GM23338 (cell line): ENCODE results near the gene ERN1. TPM values are rescaled to one million over a fixed set of nuclear protein-coding genes. Genes with fewer than 3 reads are reported as not detected.

Experiments
- ATAC-seq: fragments of 200-7000 bp; cut with Tn5 transposase; 3 replicates; pipeline ENCODE4 v1.9.1; 2020
- DNase-seq: peaks from one replicate; pipeline ENCODE4 v3.0.0-alpha.2; 2015; ENCODE audit warnings: low spot score
- H2AFZ ChIP-seq: fragments of 200-600 bp; sonication (generic); 2 replicates; pipeline ENCODE4 v1.8.0; 2016; ENCODE audit warnings: antibody characterized with exemption, mild to moderate bottlenecking, moderate library complexity
- H3F3A ChIP-seq: fragments of 200-600 bp; sonication (generic); replicated peaks from 2 replicates; pipeline ENCODE4 v1.8.0; 2017; ENCODE audit warnings: antibody characterized with exemption, mixed run types, low read depth
- H3K27ac ChIP-seq: fragments of 200-600 bp; sonication (generic); 2 replicates; pipeline ENCODE4 v1.6.1; 2016; ENCODE audit warnings: low read depth
- H3K27me3 ChIP-seq: fragments of 200-600 bp; sonication (generic); 2 replicates; pipeline ENCODE4 v1.8.0; 2016; ENCODE audit warnings: mild to moderate bottlenecking, mixed run types, moderate library complexity; ENCODE audit not compliant: insufficient read depth
- H3K36me3 ChIP-seq: fragments of 200-600 bp; sonication (generic); 2 replicates; pipeline ENCODE4 v1.8.0; 2016; ENCODE audit warnings: mild to moderate bottlenecking; ENCODE audit not compliant: insufficient read depth
- H3K4me1 ChIP-seq: fragments of 200-600 bp; sonication (generic); 2 replicates; pipeline ENCODE4 v1.8.0; 2016; ENCODE audit warnings: mild to moderate bottlenecking, moderate library complexity; ENCODE audit not compliant: insufficient read depth
- H3K4me2 ChIP-seq: fragments of 200-600 bp; sonication (generic); 2 replicates; pipeline ENCODE4 v1.7.1; 2017; ENCODE audit warnings: mixed run types
- H3K4me3 ChIP-seq: fragments of 200-600 bp; sonication (generic); 2 replicates; pipeline ENCODE4 v1.6.1; 2016; ENCODE audit warnings: mixed run types
- H3K79me2 ChIP-seq: fragments of 200-600 bp; sonication (generic); replicated peaks from 2 replicates; pipeline ENCODE4 v1.8.0; 2017; ENCODE audit warnings: mild to moderate bottlenecking; ENCODE audit not compliant: insufficient read depth
- H3K9me2 ChIP-seq: fragments of 200-600 bp; sonication (generic); 2 replicates; pipeline ENCODE4 v1.8.0; 2017; ENCODE audit not compliant: insufficient read depth
- H4K20me1 ChIP-seq: fragments of 200-600 bp; sonication (generic); replicated peaks from 2 replicates; pipeline ENCODE4 v1.8.0; 2017; ENCODE audit warnings: mild to moderate bottlenecking; ENCODE audit not compliant: insufficient read depth
- H3K27ac Mint-ChIP-seq: 2 replicates; pipeline ENCODE4 v1.8.0; 2020; ENCODE audit warnings: inconsistent platforms, mild to moderate bottlenecking, moderate library complexity, mixed read lengths
- H3K27me3 Mint-ChIP-seq: 3 replicates; pipeline ENCODE4 v1.8.0; 2022; ENCODE audit warnings: low read depth, mild to moderate bottlenecking, moderate library complexity, mixed read lengths, inconsistent platforms; ENCODE audit not compliant: insufficient read depth, poor library complexity
- H3K36me3 Mint-ChIP-seq: 3 replicates; pipeline ENCODE4 v1.8.0; 2021; ENCODE audit warnings: low read depth, mild to moderate bottlenecking, inconsistent platforms, moderate library complexity, mixed read lengths
- H3K4me1 Mint-ChIP-seq: 3 replicates; pipeline ENCODE4 v1.8.0; 2020; ENCODE audit warnings: mild to moderate bottlenecking, inconsistent platforms, mixed read lengths
- H3K4me3 Mint-ChIP-seq: 3 replicates; pipeline ENCODE4 v1.8.0; 2021; ENCODE audit warnings: moderate library complexity, mild to moderate bottlenecking, inconsistent platforms, mixed read lengths
- H3K9me3 Mint-ChIP-seq: 3 replicates; pipeline ENCODE4 v1.8.0; 2020; ENCODE audit warnings: moderate library complexity, mild to moderate bottlenecking, inconsistent platforms, mixed read lengths
- CREB1 ChIP-seq: fragments of 250-450 bp; sonication (Bioruptor Pico); IDR thresholded peaks from 2 replicates; pipeline ENCODE4 v1.5.0; 2020; ENCODE audit warnings: low read depth, mild to moderate bottlenecking, moderate library complexity
- EZH2phosphoT487 ChIP-seq: fragments of 200-600 bp; sonication (generic); IDR thresholded peaks from one replicate; pipeline ENCODE4 v1.8.1; 2018; ENCODE audit warnings: antibody characterized with exemption; ENCODE audit not compliant: unreplicated experiment
- JUNB ChIP-seq: IDR thresholded peaks from one replicate; pipeline ENCODE4 v1.6.1; 2016; ENCODE audit warnings: antibody characterized with exemption; ENCODE audit not compliant: unreplicated experiment
- NANOG ChIP-seq: IDR thresholded peaks from 2 replicates; pipeline ENCODE4 v1.6.1; 2016; ENCODE audit warnings: antibody characterized with exemption, borderline replicate concordance
- POLR2AphosphoS5 ChIP-seq: IDR thresholded peaks from 2 replicates; pipeline ENCODE4 v1.6.1; 2016; ENCODE audit warnings: antibody characterized with exemption, low read depth
- STAT1 ChIP-seq: IDR thresholded peaks from one replicate; pipeline ENCODE4 v1.6.1; 2016; ENCODE audit warnings: antibody characterized with exemption; ENCODE audit not compliant: unreplicated experiment
- polyA plus RNA-seq: library from polyadenylated mRNA; unstranded; fragments of >200 nt; fragmentation: Nextera tagmentation; extraction: Ambion mirVana; gene quantifications from 2 replicates; pipeline ENCODE4 v1.2.1, GENCODE V29; 2016
- total RNA-seq: library from RNA; depleted of rRNA; stranded (reverse); fragments of >200 nt; shearing (Covaris generic); gene quantifications from 2 replicates; pipeline ENCODE4 v1.2.3, GENCODE V29; 2014
- TF ChIP-seq, protein P1 (sequence below): fragments of 250-450 bp; sonication (Bioruptor Pico); IDR thresholded peaks from 2 replicates; pipeline ENCODE4 v1.5.0; 2020; ENCODE audit warnings: mild to moderate bottlenecking, moderate library complexity
- TF ChIP-seq, protein P2 (sequence below), 2 experiments: fragments of 200-600 bp in 1 of 2; sonication (generic) in 1 of 2; conservative IDR thresholded peaks; 2 replicates each; pipeline versions ENCODE4 v1.5.1 to v1.6.1; 2016 to 2017; ENCODE audit warnings: antibody characterized with exemption in 2 of 2, low read depth in 2 of 2, mild to moderate bottlenecking in 2 of 2, moderate library complexity in 1 of 2
- TF ChIP-seq, protein P3 (sequence below): IDR thresholded peaks from one replicate; pipeline ENCODE4 v1.6.1; 2018; ENCODE audit warnings: antibody characterized with exemption; ENCODE audit not compliant: unreplicated experiment

The ERN1 gene
- total and polyA plus RNA-seq, 2 experiments from 2014 or later = 5.9 to 7.5 TPM

DNA sequence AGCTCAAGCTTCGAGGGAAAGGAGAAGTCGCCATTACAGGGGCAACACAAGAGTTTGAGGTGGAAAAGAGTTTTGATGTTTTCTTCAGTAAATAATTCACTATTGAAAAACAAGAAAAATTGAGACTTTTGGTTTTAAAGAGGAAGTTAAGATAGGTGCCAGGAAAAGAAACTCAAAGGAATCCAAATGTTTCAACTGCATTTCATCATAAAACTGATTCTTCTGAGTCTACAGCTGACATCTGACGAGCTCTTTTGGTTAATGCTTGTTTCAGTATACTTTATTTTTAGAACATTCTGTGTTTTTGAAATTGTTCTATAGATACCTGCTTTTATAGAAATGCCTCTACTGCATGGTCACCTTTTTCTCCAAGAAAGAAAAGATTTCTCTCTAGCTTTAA lies 54.0 kb downstream of the ERN1 start:
- TF ChIP-seq POLR2AphosphoS5 (no peak), JUNB (no peak), CREB1 (no peak), EZH2phosphoT487 (no peak), NANOG (no peak), STAT1 (no peak)
- TF ChIP-seq, protein P1, sequence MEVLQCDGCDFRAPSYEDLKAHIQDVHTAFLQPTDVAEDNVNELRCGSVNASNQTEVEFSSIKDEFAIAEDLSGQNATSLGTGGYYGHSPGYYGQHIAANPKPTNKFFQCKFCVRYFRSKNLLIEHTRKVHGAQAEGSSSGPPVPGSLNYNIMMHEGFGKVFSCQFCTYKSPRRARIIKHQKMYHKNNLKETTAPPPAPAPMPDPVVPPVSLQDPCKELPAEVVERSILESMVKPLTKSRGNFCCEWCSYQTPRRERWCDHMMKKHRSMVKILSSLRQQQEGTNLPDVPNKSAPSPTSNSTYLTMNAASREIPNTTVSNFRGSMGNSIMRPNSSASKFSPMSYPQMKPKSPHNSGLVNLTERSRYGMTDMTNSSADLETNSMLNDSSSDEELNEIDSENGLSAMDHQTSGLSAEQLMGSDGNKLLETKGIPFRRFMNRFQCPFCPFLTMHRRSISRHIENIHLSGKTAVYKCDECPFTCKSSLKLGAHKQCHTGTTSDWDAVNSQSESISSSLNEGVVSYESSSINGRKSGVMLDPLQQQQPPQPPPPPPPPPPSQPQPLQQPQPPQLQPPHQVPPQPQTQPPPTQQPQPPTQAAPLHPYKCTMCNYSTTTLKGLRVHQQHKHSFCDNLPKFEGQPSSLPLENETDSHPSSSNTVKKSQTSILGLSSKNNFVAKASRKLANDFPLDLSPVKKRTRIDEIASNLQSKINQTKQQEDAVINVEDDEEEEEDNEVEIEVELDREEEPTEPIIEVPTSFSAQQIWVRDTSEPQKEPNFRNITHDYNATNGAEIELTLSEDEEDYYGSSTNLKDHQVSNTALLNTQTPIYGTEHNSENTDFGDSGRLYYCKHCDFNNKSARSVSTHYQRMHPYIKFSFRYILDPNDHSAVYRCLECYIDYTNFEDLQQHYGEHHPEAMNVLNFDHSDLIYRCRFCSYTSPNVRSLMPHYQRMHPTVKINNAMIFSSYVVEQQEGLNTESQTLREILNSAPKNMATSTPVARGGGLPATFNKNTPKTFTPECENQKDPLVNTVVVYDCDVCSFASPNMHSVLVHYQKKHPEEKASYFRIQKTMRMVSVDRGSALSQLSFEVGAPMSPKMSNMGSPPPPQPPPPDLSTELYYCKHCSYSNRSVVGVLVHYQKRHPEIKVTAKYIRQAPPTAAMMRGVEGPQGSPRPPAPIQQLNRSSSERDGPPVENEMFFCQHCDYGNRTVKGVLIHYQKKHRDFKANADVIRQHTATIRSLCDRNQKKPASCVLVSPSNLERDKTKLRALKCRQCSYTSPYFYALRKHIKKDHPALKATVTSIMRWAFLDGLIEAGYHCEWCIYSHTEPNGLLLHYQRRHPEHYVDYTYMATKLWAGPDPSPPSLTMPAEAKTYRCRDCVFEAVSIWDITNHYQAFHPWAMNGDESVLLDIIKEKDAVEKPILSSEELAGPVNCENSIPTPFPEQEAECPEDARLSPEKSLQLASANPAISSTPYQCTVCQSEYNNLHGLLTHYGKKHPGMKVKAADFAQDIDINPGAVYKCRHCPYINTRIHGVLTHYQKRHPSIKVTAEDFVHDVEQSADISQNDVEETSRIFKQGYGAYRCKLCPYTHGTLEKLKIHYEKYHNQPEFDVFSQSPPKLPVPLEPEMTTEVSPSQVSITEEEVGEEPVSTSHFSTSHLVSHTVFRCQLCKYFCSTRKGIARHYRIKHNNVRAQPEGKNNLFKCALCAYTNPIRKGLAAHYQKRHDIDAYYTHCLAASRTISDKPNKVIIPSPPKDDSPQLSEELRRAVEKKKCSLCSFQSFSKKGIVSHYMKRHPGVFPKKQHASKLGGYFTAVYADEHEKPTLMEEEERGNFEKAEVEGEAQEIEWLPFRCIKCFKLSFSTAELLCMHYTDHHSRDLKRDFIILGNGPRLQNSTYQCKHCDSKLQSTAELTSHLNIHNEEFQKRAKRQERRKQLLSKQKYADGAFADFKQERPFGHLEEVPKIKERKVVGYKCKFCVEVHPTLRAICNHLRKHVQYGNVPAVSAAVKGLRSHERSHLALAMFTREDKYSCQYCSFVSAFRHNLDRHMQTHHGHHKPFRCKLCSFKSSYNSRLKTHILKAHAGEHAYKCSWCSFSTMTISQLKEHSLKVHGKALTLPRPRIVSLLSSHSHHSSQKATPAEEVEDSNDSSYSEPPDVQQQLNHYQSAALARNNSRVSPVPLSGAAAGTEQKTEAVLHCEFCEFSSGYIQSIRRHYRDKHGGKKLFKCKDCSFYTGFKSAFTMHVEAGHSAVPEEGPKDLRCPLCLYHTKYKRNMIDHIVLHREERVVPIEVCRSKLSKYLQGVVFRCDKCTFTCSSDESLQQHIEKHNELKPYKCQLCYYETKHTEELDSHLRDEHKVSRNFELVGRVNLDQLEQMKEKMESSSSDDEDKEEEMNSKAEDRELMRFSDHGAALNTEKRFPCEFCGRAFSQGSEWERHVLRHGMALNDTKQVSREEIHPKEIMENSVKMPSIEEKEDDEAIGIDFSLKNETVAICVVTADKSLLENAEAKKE (CRISPR knock-in tag) = no peak
- TF ChIP-seq, protein P2, sequence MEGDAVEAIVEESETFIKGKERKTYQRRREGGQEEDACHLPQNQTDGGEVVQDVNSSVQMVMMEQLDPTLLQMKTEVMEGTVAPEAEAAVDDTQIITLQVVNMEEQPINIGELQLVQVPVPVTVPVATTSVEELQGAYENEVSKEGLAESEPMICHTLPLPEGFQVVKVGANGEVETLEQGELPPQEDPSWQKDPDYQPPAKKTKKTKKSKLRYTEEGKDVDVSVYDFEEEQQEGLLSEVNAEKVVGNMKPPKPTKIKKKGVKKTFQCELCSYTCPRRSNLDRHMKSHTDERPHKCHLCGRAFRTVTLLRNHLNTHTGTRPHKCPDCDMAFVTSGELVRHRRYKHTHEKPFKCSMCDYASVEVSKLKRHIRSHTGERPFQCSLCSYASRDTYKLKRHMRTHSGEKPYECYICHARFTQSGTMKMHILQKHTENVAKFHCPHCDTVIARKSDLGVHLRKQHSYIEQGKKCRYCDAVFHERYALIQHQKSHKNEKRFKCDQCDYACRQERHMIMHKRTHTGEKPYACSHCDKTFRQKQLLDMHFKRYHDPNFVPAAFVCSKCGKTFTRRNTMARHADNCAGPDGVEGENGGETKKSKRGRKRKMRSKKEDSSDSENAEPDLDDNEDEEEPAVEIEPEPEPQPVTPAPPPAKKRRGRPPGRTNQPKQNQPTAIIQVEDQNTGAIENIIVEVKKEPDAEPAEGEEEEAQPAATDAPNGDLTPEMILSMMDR (conservative IDR thresholded peaks at IDR 0.05; ENCODE audit: low read depth in 2 of 2) = no peak
- TF ChIP-seq, protein P3, sequence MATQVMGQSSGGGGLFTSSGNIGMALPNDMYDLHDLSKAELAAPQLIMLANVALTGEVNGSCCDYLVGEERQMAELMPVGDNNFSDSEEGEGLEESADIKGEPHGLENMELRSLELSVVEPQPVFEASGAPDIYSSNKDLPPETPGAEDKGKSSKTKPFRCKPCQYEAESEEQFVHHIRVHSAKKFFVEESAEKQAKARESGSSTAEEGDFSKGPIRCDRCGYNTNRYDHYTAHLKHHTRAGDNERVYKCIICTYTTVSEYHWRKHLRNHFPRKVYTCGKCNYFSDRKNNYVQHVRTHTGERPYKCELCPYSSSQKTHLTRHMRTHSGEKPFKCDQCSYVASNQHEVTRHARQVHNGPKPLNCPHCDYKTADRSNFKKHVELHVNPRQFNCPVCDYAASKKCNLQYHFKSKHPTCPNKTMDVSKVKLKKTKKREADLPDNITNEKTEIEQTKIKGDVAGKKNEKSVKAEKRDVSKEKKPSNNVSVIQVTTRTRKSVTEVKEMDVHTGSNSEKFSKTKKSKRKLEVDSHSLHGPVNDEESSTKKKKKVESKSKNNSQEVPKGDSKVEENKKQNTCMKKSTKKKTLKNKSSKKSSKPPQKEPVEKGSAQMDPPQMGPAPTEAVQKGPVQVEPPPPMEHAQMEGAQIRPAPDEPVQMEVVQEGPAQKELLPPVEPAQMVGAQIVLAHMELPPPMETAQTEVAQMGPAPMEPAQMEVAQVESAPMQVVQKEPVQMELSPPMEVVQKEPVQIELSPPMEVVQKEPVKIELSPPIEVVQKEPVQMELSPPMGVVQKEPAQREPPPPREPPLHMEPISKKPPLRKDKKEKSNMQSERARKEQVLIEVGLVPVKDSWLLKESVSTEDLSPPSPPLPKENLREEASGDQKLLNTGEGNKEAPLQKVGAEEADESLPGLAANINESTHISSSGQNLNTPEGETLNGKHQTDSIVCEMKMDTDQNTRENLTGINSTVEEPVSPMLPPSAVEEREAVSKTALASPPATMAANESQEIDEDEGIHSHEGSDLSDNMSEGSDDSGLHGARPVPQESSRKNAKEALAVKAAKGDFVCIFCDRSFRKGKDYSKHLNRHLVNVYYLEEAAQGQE = no peak
- no peak overlapping the region for H3K27ac ChIP-seq

More for the DNA sequence above, 54.0 kb downstream of the ERN1 start:
- ATAC-seq = no peak
- Histone ChIP-seq H3K9me2 (no peaks in the 10 kb centered on the region), H3K79me2 (no peaks in the 10 kb centered on the region), H3F3A (no peaks in the 10 kb centered on the region), H4K20me1 (no peaks in the 10 kb centered on the region), H3K4me1 (no peaks in the 10 kb centered on the region), H3K27me3 (no peaks in the 10 kb centered on the region), H3K4me3 (no peak overlapping the region), H3K36me3 (no peaks in the 10 kb centered on the region), H3K4me2 (no peak overlapping the region), H2AFZ (no peak overlapping the region)
- Mint-ChIP-seq H3K4me3 (no peak overlapping the region), H3K4me1 (peaks cover 6% of the 10 kb centered on the region; the same call in 2 of the 3 replicates), H3K36me3 (peaks cover 7% of the 10 kb centered on the region), H3K9me3 (no peaks in the 10 kb centered on the region), H3K27ac (no peak overlapping the region), H3K27me3 (no peaks in the 10 kb centered on the region)
- no peak for DNase-seq
